ENCODE measurements around the gene HHATL.

DNA sequence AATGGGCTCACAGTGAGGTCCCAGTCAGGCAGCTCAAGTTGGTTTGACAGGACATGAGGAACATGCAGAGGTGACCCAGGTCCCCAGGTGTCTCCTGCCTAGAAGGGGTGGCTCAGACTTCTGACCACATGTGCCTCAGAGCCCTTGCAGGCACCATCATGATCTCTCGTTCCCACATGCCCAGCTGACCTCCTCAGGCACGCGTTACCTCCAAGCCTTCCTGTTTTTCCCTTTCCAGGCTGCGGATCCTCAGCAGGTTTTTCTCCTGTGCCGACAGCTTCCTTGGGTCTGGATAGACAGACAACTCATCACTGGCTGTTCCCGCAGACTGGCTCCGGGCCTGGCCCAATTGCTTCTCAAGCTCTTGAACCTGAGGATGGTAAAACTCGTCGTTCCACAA is 40.1 kb upstream of the HHATL start:
- TF ChIP-seq, protein P1, sequence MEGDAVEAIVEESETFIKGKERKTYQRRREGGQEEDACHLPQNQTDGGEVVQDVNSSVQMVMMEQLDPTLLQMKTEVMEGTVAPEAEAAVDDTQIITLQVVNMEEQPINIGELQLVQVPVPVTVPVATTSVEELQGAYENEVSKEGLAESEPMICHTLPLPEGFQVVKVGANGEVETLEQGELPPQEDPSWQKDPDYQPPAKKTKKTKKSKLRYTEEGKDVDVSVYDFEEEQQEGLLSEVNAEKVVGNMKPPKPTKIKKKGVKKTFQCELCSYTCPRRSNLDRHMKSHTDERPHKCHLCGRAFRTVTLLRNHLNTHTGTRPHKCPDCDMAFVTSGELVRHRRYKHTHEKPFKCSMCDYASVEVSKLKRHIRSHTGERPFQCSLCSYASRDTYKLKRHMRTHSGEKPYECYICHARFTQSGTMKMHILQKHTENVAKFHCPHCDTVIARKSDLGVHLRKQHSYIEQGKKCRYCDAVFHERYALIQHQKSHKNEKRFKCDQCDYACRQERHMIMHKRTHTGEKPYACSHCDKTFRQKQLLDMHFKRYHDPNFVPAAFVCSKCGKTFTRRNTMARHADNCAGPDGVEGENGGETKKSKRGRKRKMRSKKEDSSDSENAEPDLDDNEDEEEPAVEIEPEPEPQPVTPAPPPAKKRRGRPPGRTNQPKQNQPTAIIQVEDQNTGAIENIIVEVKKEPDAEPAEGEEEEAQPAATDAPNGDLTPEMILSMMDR (IDR thresholded peaks at IDR 0.05; ENCODE audit: low read length), result no peak
- no peak for TF ChIP-seq EZH2 (IDR thresholded peaks at IDR 0.05; ENCODE audit: borderline replicate concordance, low read length)
